Activated T-cell treated with anti-CD3 and anti-CD28 coated beads, Interleukin-2, amount 50 U/mL, for 1 hour (primary cell): ENCODE data around the gene BPTF.
A peak's percentile ranks its signal among the peaks of the same experiment; 100 is the strongest.
"Not testable (repeated sequence)": the region's sequence is repeated elsewhere in the genome, so short reads cannot be mapped to it uniquely, and the experiment has no call there.

Source experiments
- DNase-seq: peaks from one replicate; pipeline ENCODE4 v3.0.0-alpha.2; 2020

BPTF gene

GRCh38 chr17:67902511-67903231 lies 77.4 kb downstream of the BPTF start:
- no peak for DNase-seq

GRCh38 chr17:67905298-67905697 lies 80.0 kb downstream of the BPTF start:
- DNase-seq = not testable (repeated sequence)

- DNase-seq = not testable (repeated sequence)
These were observed 85.0 kb downstream of the BPTF start for GRCh38 chr17:67910117-67910803.

- DNase-seq = no peak
These were observed 85.9 kb downstream of the BPTF start for GRCh38 chr17:67911059-67911782.

- DNase-seq = no peak
These were observed 86.8 kb downstream of the BPTF start for GRCh38 chr17:67912088-67912487.

- DNase-seq = no peak
These were observed 87.4 kb downstream of the BPTF start for GRCh38 chr17:67912656-67913055.

GRCh38 chr17:67920212-67920611 lies 94.9 kb downstream of the BPTF start:
- no peak for DNase-seq

- DNase-seq = no peak
These were observed 97.2 kb downstream of the BPTF start for GRCh38 chr17:67922503-67922902.

GRCh38 chr17:67928842-67929241 lies 103.5 kb downstream of the BPTF start:
- DNase-seq = not testable (repeated sequence)

GRCh38 chr17:67931227-67931626 lies 105.9 kb downstream of the BPTF start:
- no peak for DNase-seq

- DNase-seq = no peak
These were observed 117.5 kb downstream of the BPTF start for GRCh38 chr17:67942810-67943209.

- no peak for DNase-seq
These were observed 118.7 kb downstream of the BPTF start for GRCh38 chr17:67944035-67944434.

GRCh38 chr17:67946513-67946912 lies 121.2 kb downstream of the BPTF start:
- DNase-seq = no peak

GRCh38 chr17:67947325-67947813 lies 122.1 kb downstream of the BPTF start:
- no peak for DNase-seq

GRCh38 chr17:67950945-67951344 lies 125.6 kb downstream of the BPTF start:
- no peak for DNase-seq

- DNase-seq = no peak
These were observed 134.2 kb downstream of the BPTF start for GRCh38 chr17:67959510-67959909.

- DNase-seq = not testable (repeated sequence)
These were observed 135.0 kb downstream of the BPTF start for GRCh38 chr17:67960276-67960675.

- DNase-seq = not testable (repeated sequence)
These were observed 136.9 kb downstream of the BPTF start for GRCh38 chr17:67962156-67962555.

GRCh38 chr17:67963145-67963572 lies 137.9 kb downstream of the BPTF start:
- DNase-seq = peak; percentile 30

- DNase-seq = no peak
These were observed 145.5 kb downstream of the BPTF start for GRCh38 chr17:67970783-67971182.

- no peak for DNase-seq
These were observed 148.9 kb downstream of the BPTF start for GRCh38 chr17:67974185-67974584.

GRCh38 chr17:67974598-67975066 lies 149.3 kb downstream of the BPTF start:
- DNase-seq = no peak

- DNase-seq = not testable (repeated sequence)
These were observed 151.0 kb downstream of the BPTF start for GRCh38 chr17:67976306-67976705.
